K562 (cell line): Measurements from ENCODE around the gene ENG. TPM values are rescaled to one million over a fixed set of nuclear protein-coding genes. Genes with fewer than 3 reads are reported as not detected.

Experiments used
- ARHGAP35 ChIP-seq: fragments of 450-650 bp; IDR thresholded peaks from 2 replicates; pipeline ENCODE4 v1.6.1; 2018; ENCODE audit not compliant: partially characterized antibody
- E4F1 ChIP-seq: fragments of 250-450 bp; sonication (Bioruptor Pico); IDR thresholded peaks from 2 replicates; pipeline ENCODE4 v1.5.0; 2021; ENCODE audit warnings: mild to moderate bottlenecking, borderline replicate concordance
- NCOA1 ChIP-seq: fragments of 450-650 bp; IDR thresholded peaks from 2 replicates; pipeline ENCODE4 v1.6.1; 2016; ENCODE audit warnings: low read depth
- POU5F1 ChIP-seq: fragments of 150-350 bp; IDR thresholded peaks from 2 replicates; pipeline ENCODE4 v1.6.1; 2014; ENCODE audit warnings: borderline replicate concordance, low read length, low read depth, mild to moderate bottlenecking; ENCODE audit not compliant: partially characterized antibody
- ZNF407 ChIP-seq: fragments of 450-650 bp; IDR thresholded peaks from 2 replicates; pipeline ENCODE4 v1.6.1; 2016; ENCODE audit warnings: low read depth
- polyA plus RNA-seq, 8 experiments: library from polyadenylated mRNA; depleted of rRNA in 4 of 8; stranded (reverse) in 5 of 8; unstranded in 3 of 8; fragments of >200 nt; fragmentation: Nextera tagmentation in 2 of 8; fragmentation: Illumina TruSeq in 1 of 8; extraction: Ambion mirVana in 2 of 8; extraction: Trizol in 1 of 8; gene quantifications; 2 replicates each; pipeline versions ENCODE4 v1.2.1 to v1.2.3, GENCODE V29; 2011 to 2014; ENCODE audit warnings: inconsistent platforms in 1 of 8, missing spikeins in 1 of 8
- total RNA-seq, 7 experiments: library from RNA; depleted of rRNA in 6 of 7; stranded (reverse); fragments of >200 nt in 6 of 7; fragmentation: Illumina TruSeq in 2 of 7; extraction: Trizol in 2 of 7; gene quantifications; 2 replicates each; pipeline versions ENCODE4 v1.2.1 to v1.2.3, GENCODE V29; 2011 to 2021; ENCODE audit warnings: low replicate concordance in 1 of 7

ENG gene
- total and polyA plus RNA-seq, 9 of the 15 experiments (the other 6 are each of a cell fraction or from before 2014, with no cell fraction given): 0.04 to 0.40 (median 0.14) TPM; not detected in 1

GRCh38 chr9:127886401-127886972 lies 32.0 kb upstream of the ENG start (continued):
- TF ChIP-seq ZNF407 (no peak), ARHGAP35 (no peak), NCOA1 (no peak), POU5F1 (no peak), E4F1 (CRISPR knock-in tag) (no peak)
